OCI-LY3 (cell line): ENCODE results near the gene TAF1C.

ENCODE experiments used
- H2AFZ ChIP-seq: fragments of 200-600, 300-600 bp; shearing (Covaris generic); 2 replicates; pipeline ENCODE4 v1.6.0; 2014; ENCODE audit warnings: antibody characterized with exemption, low read depth, low read length
- H3K27ac ChIP-seq: fragments of 200-600, 300-600 bp; sonication (generic); 2 replicates; pipeline ENCODE4 v1.5.1; 2014; ENCODE audit warnings: mild to moderate bottlenecking, low read length, moderate library complexity, mixed read lengths
- H3K27me3 ChIP-seq: fragments of 200-600, 300-600 bp; sonication (generic); 2 replicates; pipeline ENCODE4 v1.6.1; 2014; ENCODE audit warnings: low read depth, low read length, mixed read lengths
- H3K36me3 ChIP-seq: fragments of 200-600, 300-600 bp; sonication (generic); replicated peaks from 2 replicates; pipeline ENCODE3; 2014; ENCODE audit warnings: low read depth, low read length, mixed read lengths
- H3K4me1 ChIP-seq: fragments of 300-600, 200-600 bp; sonication (generic); 2 replicates; pipeline ENCODE4 v1.6.1; 2014; ENCODE audit warnings: low read length, mixed read lengths
- H3K4me2 ChIP-seq: fragments of 200-600, 300-600 bp; sonication (generic); 2 replicates; pipeline ENCODE4 v1.6.1; 2014; ENCODE audit warnings: low read length, mixed read lengths
- H3K4me3 ChIP-seq: fragments of 300-600, 200-600 bp; sonication (generic); 2 replicates; pipeline ENCODE4 v1.5.1; 2014; ENCODE audit warnings: antibody characterized with exemption, mild to moderate bottlenecking, low read length, moderate library complexity
- H3K79me2 ChIP-seq: fragments of 300-600, 200-600 bp; shearing (Covaris generic); 2 replicates; pipeline ENCODE4 v1.6.1; 2014; ENCODE audit warnings: mild to moderate bottlenecking, low read length, mixed read lengths
- H3K9ac ChIP-seq: fragments of 300-600, 200-600 bp; shearing (Covaris generic); 2 replicates; pipeline ENCODE4 v1.6.0; 2014; ENCODE audit warnings: mild to moderate bottlenecking, low read length, moderate library complexity
- H3K9me3 ChIP-seq: fragments of 200-600, 300-600 bp; shearing (Covaris generic); 2 replicates; pipeline ENCODE4 v1.6.1; 2014; ENCODE audit warnings: low read length, mixed read lengths; ENCODE audit not compliant: insufficient read depth
- H4K20me1 ChIP-seq: fragments of 200-600, 300-600 bp; sonication (generic); 2 replicates; pipeline ENCODE4 v1.6.1; 2016; ENCODE audit warnings: low read length, mixed read lengths; ENCODE audit not compliant: insufficient read depth
- EZH2phosphoT487 ChIP-seq: fragments of 200-600 bp; shearing (Covaris generic); IDR thresholded peaks from 2 replicates; pipeline ENCODE4 v1.6.1; 2018; ENCODE audit warnings: antibody characterized with exemption, mixed run types, low read depth
- TF ChIP-seq, protein P1 (sequence below): fragments of 200-600, 300-600 bp; sonication (generic); IDR thresholded peaks from 2 replicates; pipeline ENCODE4 v1.5.1; 2014; ENCODE audit warnings: antibody characterized with exemption, low read length, low read depth

Gene TAF1C

DNA sequence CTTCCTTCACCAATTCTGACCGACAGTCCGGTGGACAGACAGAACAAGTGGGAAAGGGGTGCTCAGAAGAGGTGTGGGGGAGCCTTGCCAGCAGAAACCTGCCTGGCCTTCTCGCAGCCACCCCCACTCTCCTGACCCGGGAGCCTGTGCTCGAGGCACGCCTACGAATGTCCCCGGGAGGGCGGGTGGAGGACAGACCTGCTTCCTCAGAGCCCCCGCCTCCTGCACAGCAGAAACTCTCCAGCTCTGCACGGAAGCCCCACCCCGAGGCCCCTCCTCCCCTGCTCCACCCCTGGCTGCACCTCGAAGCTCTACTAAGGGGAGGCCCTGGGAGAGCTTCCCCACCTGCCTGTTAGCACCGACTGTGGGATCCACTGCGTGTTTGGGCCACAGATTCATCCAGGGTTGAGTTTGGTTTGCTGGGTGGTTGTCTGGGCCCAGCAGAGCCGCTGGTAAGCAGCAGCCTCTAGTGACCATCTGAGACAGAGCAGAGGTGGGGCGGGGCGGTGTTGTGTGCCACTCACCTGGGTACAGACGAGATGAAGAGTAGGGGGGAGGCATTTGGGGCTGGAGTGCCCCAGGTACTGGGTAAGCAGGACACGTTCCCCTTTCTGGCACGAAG lies 6.2 kb downstream of the TAF1C start:
- H3K79me2 ChIP-seq, result peaks cover 13% of the 10 kb centered on the region
- no peak overlapping the region for H3K27ac ChIP-seq
- H3K4me2 ChIP-seq, result no peak overlapping the region
- H3K9me3 ChIP-seq, result no peaks in the 10 kb centered on the region
- no peak overlapping the region for H3K4me3 ChIP-seq
- H4K20me1 ChIP-seq, result no peaks in the 10 kb centered on the region
- no peaks in the 10 kb centered on the region for H3K4me1 ChIP-seq
- no peak overlapping the region for H3K9ac ChIP-seq
- TF ChIP-seq EZH2phosphoT487, result no peak
- TF ChIP-seq, protein P1, sequence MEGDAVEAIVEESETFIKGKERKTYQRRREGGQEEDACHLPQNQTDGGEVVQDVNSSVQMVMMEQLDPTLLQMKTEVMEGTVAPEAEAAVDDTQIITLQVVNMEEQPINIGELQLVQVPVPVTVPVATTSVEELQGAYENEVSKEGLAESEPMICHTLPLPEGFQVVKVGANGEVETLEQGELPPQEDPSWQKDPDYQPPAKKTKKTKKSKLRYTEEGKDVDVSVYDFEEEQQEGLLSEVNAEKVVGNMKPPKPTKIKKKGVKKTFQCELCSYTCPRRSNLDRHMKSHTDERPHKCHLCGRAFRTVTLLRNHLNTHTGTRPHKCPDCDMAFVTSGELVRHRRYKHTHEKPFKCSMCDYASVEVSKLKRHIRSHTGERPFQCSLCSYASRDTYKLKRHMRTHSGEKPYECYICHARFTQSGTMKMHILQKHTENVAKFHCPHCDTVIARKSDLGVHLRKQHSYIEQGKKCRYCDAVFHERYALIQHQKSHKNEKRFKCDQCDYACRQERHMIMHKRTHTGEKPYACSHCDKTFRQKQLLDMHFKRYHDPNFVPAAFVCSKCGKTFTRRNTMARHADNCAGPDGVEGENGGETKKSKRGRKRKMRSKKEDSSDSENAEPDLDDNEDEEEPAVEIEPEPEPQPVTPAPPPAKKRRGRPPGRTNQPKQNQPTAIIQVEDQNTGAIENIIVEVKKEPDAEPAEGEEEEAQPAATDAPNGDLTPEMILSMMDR, result no peak
- H3K27me3 ChIP-seq, result no peaks in the 10 kb centered on the region
- H3K36me3 ChIP-seq, result peaks cover 16% of the 10 kb centered on the region
- H2AFZ ChIP-seq, result no peak overlapping the region

DNA sequence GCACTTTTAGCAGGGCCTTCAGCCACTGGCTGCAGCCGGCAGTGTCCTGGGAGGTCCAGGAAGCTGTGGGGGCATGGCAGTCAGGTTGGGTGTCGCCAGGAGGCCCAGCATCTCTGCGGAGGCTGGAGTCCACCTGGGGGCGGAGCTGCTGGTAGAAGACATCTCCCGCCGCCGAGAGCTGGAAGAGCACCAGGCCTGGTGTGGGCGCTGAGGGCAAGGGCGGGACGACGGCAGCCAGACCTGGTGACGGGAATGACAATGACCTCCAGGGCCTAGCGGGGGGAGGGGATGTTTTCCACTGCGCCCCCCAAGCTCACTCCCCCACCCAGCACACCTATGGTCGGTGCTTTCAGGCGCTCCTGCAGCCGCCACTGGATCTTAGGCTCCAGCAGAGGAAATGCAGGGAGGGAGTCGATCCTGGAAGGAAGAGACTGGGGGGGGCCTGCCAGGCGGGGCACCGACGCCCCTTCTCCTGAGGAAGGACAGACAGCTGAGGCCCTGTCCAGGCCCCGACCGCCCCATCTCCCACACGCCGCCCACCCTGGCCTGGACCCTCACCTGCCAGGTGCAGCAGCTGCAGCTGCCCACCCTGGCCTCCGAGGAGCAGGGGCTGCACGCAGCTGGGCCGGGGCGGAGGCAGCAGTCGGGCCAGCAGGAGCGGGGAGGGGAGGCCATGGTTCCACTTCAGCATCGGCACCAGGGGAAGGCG lies 7.1 kb downstream of the TAF1C start:
- H3K27me3 ChIP-seq, result no peaks in the 10 kb centered on the region
- H3K4me3 ChIP-seq, result no peak overlapping the region
- H3K4me1 ChIP-seq, result 0 out of 2 replicates have a peak, but pooled peaks cover 2% of the 10 kb centered on the region
- peaks cover 4% of the 10 kb centered on the region; the same call in 1 of the 2 replicates for H3K79me2 ChIP-seq
- H3K36me3 ChIP-seq, result peaks cover 16% of the 10 kb centered on the region
- no peak overlapping the region for H2AFZ ChIP-seq
- H3K9me3 ChIP-seq, result no peaks in the 10 kb centered on the region
- H3K4me2 ChIP-seq, result no peak overlapping the region
- no peaks in the 10 kb centered on the region for H4K20me1 ChIP-seq
- H3K27ac ChIP-seq, result no peak overlapping the region
- TF ChIP-seq, protein P1, result no peak
- no peak for TF ChIP-seq EZH2phosphoT487
- no peak overlapping the region for H3K9ac ChIP-seq

DNA sequence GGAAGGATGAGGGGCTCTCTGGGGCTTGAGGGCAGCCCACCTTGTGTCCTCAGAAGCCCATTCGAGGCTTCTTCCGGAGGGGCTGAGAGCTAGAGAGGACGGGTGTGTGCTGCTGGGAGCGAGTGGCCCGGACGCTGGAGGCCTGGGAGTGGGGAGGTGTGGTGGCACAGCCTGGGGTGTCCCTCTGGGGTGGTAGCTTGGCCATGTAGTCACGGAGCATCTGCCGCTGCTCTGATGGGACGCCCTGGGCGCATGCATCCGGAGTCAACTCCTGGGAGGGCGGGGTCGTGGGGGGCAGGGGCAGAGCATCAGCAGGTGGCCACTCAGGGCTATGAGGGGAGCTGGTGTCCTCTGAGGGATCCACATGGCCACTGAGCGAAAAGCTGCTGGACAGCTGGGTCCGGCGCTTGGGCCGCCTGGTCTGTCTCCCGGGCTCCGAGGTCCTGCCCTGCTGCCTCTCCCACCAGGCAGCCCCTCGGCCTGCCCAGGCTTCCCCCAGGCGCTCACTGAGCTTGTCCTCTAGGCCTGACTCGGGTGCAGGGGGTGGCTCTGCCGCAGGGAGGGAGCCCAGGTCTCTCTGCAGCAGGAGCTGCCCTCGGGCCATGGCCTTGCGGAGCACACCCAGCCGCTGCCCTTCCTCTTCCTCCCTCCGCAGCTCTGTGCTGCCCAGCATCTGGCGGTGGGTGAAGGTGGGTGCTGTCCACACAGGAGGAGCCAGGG lies 7.8 kb downstream of the TAF1C start:
- no peak for TF ChIP-seq EZH2phosphoT487
- TF ChIP-seq, protein P1, result no peak
- Histone ChIP-seq H3K79me2 (no peaks in the 10 kb centered on the region; the same call in 1 of the 2 replicates), H3K27ac (no peak overlapping the region), H3K4me3 (no peak overlapping the region), H3K36me3 (peaks cover 16% of the 10 kb centered on the region), H2AFZ (no peak overlapping the region), H3K4me2 (no peak overlapping the region), H3K4me1 (0 out of 2 replicates have a peak, but pooled peaks cover 2% of the 10 kb centered on the region), H3K27me3 (peaks cover 1% of the 10 kb centered on the region; the same call in 1 of the 2 replicates), H4K20me1 (no peaks in the 10 kb centered on the region), H3K9me3 (no peaks in the 10 kb centered on the region), H3K9ac (no peak overlapping the region)
